Rectal smooth muscle tissue (tissue), 1 donor: ENCODE results near the gene EVA1C.
"Not testable (repeated sequence)": the region's sequence is repeated elsewhere in the genome, so short reads cannot be mapped to it uniquely, and the experiment has no call there.

Experiments used
- H3K27ac ChIP-seq: one replicate; pipeline ENCODE4 v1.7.0; 2013; ENCODE audit warnings: low read depth, low read length, inconsistent platforms
- H3K27me3 ChIP-seq: one replicate; pipeline ENCODE4 v1.7.0; 2013; ENCODE audit warnings: low read length; ENCODE audit not compliant: control insufficient read depth, insufficient read depth
- H3K36me3 ChIP-seq: one replicate; pipeline ENCODE4 v1.7.0; 2013; ENCODE audit warnings: low read length; ENCODE audit not compliant: control insufficient read depth, insufficient read depth
- H3K4me1 ChIP-seq: one replicate; pipeline ENCODE4 v1.7.0; 2013; ENCODE audit warnings: low read length; ENCODE audit not compliant: control insufficient read depth, insufficient read depth
- H3K4me3 ChIP-seq: one replicate; pipeline ENCODE4 v1.7.0; 2013; ENCODE audit warnings: low read length
- H3K9ac ChIP-seq: one replicate; pipeline ENCODE4 v1.7.0; 2013; ENCODE audit warnings: low read length

EVA1C gene, protein sequence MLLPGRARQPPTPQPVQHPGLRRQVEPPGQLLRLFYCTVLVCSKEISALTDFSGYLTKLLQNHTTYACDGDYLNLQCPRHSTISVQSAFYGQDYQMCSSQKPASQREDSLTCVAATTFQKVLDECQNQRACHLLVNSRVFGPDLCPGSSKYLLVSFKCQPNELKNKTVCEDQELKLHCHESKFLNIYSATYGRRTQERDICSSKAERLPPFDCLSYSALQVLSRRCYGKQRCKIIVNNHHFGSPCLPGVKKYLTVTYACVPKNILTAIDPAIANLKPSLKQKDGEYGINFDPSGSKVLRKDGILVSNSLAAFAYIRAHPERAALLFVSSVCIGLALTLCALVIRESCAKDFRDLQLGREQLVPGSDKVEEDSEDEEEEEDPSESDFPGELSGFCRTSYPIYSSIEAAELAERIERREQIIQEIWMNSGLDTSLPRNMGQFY

DNA sequence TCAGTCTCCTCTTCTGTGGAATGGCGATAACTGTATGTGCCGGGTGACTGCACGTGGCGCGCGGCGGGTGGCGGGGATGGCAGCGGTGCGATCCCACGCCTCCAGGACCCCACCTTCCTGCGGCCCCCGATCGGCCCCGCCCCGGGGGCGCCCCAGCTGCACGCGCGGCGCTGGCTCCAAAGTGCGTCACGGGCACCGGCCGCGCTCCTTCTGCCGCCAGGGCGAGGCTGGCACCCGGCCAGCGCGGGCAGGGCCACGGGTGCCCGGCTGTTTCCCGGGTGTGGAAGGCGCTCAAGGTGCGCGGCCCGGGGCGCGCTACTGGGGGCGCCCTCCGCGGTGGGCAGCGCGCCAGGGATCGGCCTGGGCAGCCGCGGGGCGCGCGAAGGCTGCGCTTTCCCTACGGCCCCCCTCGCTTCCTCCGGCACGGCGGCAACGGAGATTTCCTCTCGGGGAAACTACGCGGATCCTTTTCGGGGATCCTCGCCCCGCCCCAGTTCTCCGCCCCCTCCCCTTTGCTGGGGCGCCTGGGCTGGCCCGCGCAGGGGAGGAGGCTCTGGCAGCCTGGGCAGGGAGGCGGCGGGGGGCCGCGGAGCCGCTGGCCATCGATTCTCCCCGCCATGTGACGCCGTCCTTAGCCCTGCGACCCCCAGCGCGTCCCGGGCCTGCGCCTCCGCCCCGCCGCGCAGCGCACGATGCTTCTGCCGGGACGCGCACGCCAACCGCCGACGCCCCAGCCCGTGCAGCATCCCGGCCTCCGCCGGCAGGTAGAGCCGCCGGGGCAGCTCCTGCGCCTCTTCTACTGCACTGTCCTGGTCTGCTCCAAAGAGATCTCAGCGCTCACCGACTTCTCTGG is at the start of gene EVA1C:
Gene EVA1C, plus strand, starts transcription at position 545 of the 853 bp plus-strand sequence. Its CDS starts 148 bp downstream, at position 693.
- Histone ChIP-seq H3K9ac (peak within 1 kb of the TSS; percentile 93), H3K4me3 (peak within 1 kb of the TSS; percentile 92), H3K4me1 (peaks cover 3% of the 10 kb centered on the region), H3K36me3 (no peaks in the 10 kb centered on the region), H3K27me3 (no peaks in the 10 kb centered on the region), H3K27ac (peak within 1 kb of the TSS; percentile 91)

DNA sequence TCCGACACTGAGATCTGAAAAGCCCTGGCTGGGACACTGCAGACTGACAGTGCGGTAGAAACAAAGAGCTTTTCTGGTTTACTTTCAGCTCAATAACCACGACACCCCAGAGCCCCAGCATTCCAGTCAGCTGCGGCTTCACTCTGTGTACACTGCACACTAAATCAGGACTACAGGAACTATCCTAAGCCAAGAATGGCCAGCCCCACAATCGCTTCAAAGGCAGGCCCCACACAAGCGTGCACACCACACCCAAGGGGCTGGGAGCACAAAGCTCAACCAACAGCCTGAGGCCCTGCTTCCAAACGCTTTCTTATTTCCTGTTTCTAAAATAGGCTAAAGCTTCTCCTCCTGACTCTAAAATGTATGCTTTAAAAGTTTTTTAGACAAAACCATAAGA is 48.1 kb upstream of the EVA1C start:
- no peak overlapping the region for H3K27ac ChIP-seq
- peaks cover 38% of the 10 kb centered on the region for H3K36me3 ChIP-seq
- no peak overlapping the region for H3K9ac ChIP-seq
- H3K4me1 ChIP-seq = no peaks in the 10 kb centered on the region
- H3K4me3 ChIP-seq = no peak overlapping the region
- H3K27me3 ChIP-seq = no peaks in the 10 kb centered on the region

GRCh38 chr21:32364796-32365195 is 47.7 kb upstream of the EVA1C start:
- H3K27ac ChIP-seq = no peak overlapping the region
- peaks cover 35% of the 10 kb centered on the region for H3K36me3 ChIP-seq
- no peak overlapping the region for H3K9ac ChIP-seq
- H3K27me3 ChIP-seq = no peaks in the 10 kb centered on the region
- H3K4me3 ChIP-seq = no peak overlapping the region
- H3K4me1 ChIP-seq = no peaks in the 10 kb centered on the region

GRCh38 chr21:32366191-32366590 is 46.3 kb upstream of the EVA1C start:
- no peak overlapping the region for H3K9ac ChIP-seq
- no peaks in the 10 kb centered on the region for H3K27me3 ChIP-seq
- H3K4me1 ChIP-seq = peaks cover 4% of the 10 kb centered on the region
- H3K27ac ChIP-seq = no peak overlapping the region
- H3K4me3 ChIP-seq = no peak overlapping the region
- H3K36me3 ChIP-seq = peaks cover 31% of the 10 kb centered on the region

GRCh38 chr21:32367158-32367557 is 45.3 kb upstream of the EVA1C start:
- H3K27me3 ChIP-seq = no peaks in the 10 kb centered on the region
- H3K4me1 ChIP-seq = peaks cover 10% of the 10 kb centered on the region
- no peak overlapping the region for H3K9ac ChIP-seq
- H3K27ac ChIP-seq = no peak overlapping the region
- H3K36me3 ChIP-seq = peaks cover 26% of the 10 kb centered on the region
- H3K4me3 ChIP-seq = no peak overlapping the region

GRCh38 chr21:32368386-32368785 is 44.1 kb upstream of the EVA1C start:
- peaks cover 16% of the 10 kb centered on the region for H3K36me3 ChIP-seq

DNA sequence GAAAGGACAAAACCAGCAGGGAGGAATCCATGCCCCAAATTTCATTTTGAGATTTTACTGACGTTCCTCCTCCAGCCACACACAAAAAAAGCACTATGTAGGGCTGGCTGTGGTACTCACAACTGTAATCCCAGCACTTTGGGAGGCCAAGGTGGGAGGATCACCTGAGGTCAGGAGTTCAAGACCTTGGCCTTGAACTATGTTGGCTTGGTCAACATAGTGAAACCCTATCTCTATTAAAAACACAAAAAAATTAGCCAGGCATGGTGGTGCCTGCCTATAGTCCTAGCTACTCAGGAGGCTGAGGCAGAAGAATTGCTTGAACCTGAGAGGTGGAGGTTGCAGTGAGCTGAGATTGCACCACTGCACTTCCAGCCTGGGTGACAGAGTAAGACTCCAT is 43.5 kb upstream of the EVA1C start:
- not testable (repeated sequence) for H3K27me3 ChIP-seq, H3K9ac ChIP-seq, H3K27ac ChIP-seq, H3K4me3 ChIP-seq
- Histone ChIP-seq H3K4me1 (peaks cover 12% of the 10 kb centered on the region), H3K36me3 (peaks cover 16% of the 10 kb centered on the region)

More at GRCh38 chr21:32368386-32368785, 44.1 kb upstream of the EVA1C start:
- no peak overlapping the region for H3K9ac ChIP-seq
- H3K27ac ChIP-seq = no peak overlapping the region
- H3K4me1 ChIP-seq = peaks cover 12% of the 10 kb centered on the region
- H3K4me3 ChIP-seq = no peak overlapping the region
- no peaks in the 10 kb centered on the region for H3K27me3 ChIP-seq

DNA sequence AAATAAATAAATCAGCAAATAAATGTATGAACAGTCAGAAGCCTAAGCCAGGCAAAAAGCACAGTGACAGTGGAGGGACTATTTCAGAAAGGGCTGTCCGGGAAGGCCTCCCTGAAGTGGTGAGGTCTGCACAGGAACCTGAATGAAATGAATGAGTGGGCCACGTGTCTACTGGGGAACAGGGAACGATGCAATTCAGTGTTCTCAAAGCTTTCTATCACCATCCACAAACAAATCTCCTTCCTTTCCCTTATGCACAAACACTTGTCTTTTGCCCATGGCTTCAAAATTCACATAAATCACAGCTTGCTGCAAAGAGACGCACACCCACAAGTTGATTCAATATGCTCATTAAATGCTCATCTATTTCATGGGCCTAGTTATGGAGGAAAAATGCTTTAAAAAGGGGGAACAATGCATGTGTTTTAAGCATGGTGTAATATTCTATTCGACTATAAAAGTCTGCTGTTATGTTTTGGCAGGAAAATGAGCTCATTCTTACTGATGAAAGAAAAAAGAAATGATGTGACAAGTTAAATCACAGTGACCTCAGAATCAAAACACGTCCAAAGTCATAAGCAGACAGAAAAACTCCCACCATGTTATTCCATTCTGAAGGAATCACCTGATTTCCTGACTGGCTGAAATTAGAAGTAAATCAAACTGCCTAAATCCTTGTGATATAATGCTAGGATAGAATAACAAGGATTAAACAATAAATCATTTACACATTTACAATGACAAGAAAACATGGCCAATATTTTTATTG is 41.3 kb upstream of the EVA1C start:
- Histone ChIP-seq H3K36me3 (peaks cover 11% of the 10 kb centered on the region), H3K27ac (peak overlapping the region; percentile 75), H3K9ac (no peak overlapping the region), H3K27me3 (no peaks in the 10 kb centered on the region), H3K4me1 (peaks cover 12% of the 10 kb centered on the region), H3K4me3 (no peak overlapping the region)

- H3K4me1 ChIP-seq = peaks cover 12% of the 10 kb centered on the region
- H3K27ac ChIP-seq = peak overlapping the region; percentile 75
- H3K9ac ChIP-seq = no peak overlapping the region
- peaks cover 6% of the 10 kb centered on the region for H3K36me3 ChIP-seq
- H3K4me3 ChIP-seq = no peak overlapping the region
- H3K27me3 ChIP-seq = no peaks in the 10 kb centered on the region
Measured at GRCh38 chr21:32371913-32372314, 40.6 kb upstream of the EVA1C start.

GRCh38 chr21:32372755-32373154 is 39.8 kb upstream of the EVA1C start:
- peaks cover 12% of the 10 kb centered on the region for H3K4me1 ChIP-seq
- no peak overlapping the region for H3K4me3 ChIP-seq
- H3K27ac ChIP-seq = peak overlapping the region; percentile 75
- H3K27me3 ChIP-seq = no peaks in the 10 kb centered on the region
- peaks cover 3% of the 10 kb centered on the region for H3K36me3 ChIP-seq
- no peak overlapping the region for H3K9ac ChIP-seq

DNA sequence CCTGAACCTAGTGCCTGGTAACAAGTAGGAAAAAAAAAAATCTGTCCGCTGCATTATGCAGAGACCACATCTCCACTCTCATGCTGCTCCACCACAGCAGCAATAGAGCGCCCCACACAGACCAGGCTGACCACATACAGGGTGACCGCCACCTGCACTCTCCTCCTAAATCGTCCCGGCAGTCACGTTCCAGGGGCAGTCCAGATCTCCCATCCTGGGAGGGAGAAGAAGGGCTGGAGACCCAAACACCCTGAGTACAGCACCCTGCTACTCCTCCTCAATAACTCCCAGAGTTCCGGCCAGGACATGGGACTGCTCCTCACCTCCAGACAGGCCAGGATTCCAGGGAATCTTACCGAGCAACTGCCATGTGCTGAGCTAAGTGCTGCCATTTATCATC is 35.0 kb upstream of the EVA1C start:
- Histone ChIP-seq H3K4me1 (no peaks in the 10 kb centered on the region), H3K27ac (no peak overlapping the region), H3K9ac (no peak overlapping the region)

DNA sequence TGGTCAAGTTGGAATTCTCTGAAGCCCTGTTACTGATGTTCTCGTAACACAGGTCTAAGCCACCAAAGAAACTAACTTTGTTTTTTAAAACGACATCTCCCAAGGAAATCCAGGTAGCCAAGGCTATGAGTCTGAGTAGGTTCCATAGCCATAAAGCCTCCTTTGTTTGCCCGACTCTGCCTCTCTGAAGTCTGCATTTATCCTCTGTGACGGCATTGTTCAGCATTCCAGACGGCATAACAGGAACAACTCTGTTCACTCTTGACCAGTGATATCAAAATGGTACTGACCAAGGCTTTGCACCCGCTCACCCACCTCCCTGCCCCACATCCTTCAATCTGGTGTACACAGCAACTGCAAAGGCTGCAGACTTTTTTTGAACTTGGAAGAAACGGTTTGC is 34.5 kb upstream of the EVA1C start:
- no peak overlapping the region for H3K4me3 ChIP-seq
- H3K27ac ChIP-seq = no peak overlapping the region
- peaks cover 11% of the 10 kb centered on the region for H3K36me3 ChIP-seq
- H3K27me3 ChIP-seq = no peaks in the 10 kb centered on the region
- no peaks in the 10 kb centered on the region for H3K4me1 ChIP-seq
- H3K9ac ChIP-seq = no peak overlapping the region

More for the DNA sequence above, 35.0 kb upstream of the EVA1C start:
- H3K4me3 ChIP-seq = no peak overlapping the region
- no peaks in the 10 kb centered on the region for H3K27me3 ChIP-seq
- peaks cover 7% of the 10 kb centered on the region for H3K36me3 ChIP-seq
